Caco-2 (cell line): ENCODE results near the gene TPM4. TPM values are rescaled to one million over a fixed set of nuclear protein-coding genes. Genes with fewer than 3 reads are reported as not detected.

Experiments
- BruUV-seq: library from RNA; stranded (reverse); fragments of 400-500 nt; replicated peaks from 2 replicates; lab custom pipeline; 2021; lab: Mats Ljungman, UMichigan
- CTCF ChIA-PET: fragments of 300-600 bp; sonication (Branson Sonifier 250); formaldehyde crosslinking; loops from one replicate; lab custom pipeline; 2022; ENCODE audit warnings: antibody characterized with exemption; lab: Charles Lee
- POLR2A ChIA-PET: fragments of 300-600 bp; sonication (Branson Sonifier 250); formaldehyde crosslinking; loops from one replicate; lab custom pipeline; 2022; ENCODE audit warnings: antibody characterized with exemption; lab: Charles Lee
- DNase-seq, 2 experiments: peaks; one replicate each; pipeline versions ENCODE4 v3.0.0 to v3.0.0-alpha.2; 2020 to 2022
- H3K27me3 ChIP-seq: replicated peaks from 2 replicates; pipeline ENCODE4 v1.6.0; 2011; ENCODE audit warnings: low read length; ENCODE audit not compliant: control insufficient read depth, insufficient read depth
- H3K36me3 ChIP-seq: 2 replicates; pipeline ENCODE4 v1.5.1; 2011; ENCODE audit warnings: low read length; ENCODE audit not compliant: control insufficient read depth, insufficient read depth
- H3K4me1 ChIP-seq: fragments of 250-450 bp; sonication (Bioruptor Pico); 2 replicates; pipeline ENCODE4 v1.5.1; 2020; ENCODE audit warnings: mild to moderate bottlenecking
- H3K4me3 ChIP-seq: 2 replicates; pipeline ENCODE4 v1.5.1; 2011; ENCODE audit warnings: low read depth, mild to moderate bottlenecking, control low read depth, low read length
- H3K9me3 ChIP-seq: fragments of 250-450 bp; sonication (Bioruptor Pico); 2 replicates; pipeline ENCODE4 v1.5.1; 2020; ENCODE audit warnings: mild to moderate bottlenecking, moderate library complexity
- H3K27ac Mint-ChIP-seq: one replicate; pipeline ENCODE4 v1.8.0; 2022; ENCODE audit warnings: mixed read lengths; ENCODE audit not compliant: unreplicated experiment
- H3K27me3 Mint-ChIP-seq: one replicate; pipeline ENCODE4 v1.8.0; 2022; ENCODE audit warnings: mixed read lengths; ENCODE audit not compliant: insufficient read depth, unreplicated experiment
- H3K36me3 Mint-ChIP-seq: one replicate; pipeline ENCODE4 v1.8.0; 2022; ENCODE audit warnings: mild to moderate bottlenecking, mixed read lengths; ENCODE audit not compliant: insufficient read depth, unreplicated experiment
- H3K4me1 Mint-ChIP-seq: one replicate; pipeline ENCODE4 v1.8.0; 2022; ENCODE audit warnings: low read depth, mixed read lengths; ENCODE audit not compliant: unreplicated experiment
- H3K4me3 Mint-ChIP-seq: one replicate; pipeline ENCODE4 v1.8.0; 2022; ENCODE audit warnings: mild to moderate bottlenecking, moderate library complexity, mixed read lengths; ENCODE audit not compliant: unreplicated experiment
- H3K9me3 Mint-ChIP-seq: one replicate; pipeline ENCODE4 v1.8.0; 2022; ENCODE audit warnings: mixed read lengths; ENCODE audit not compliant: unreplicated experiment
- intact Hi-C: fragments of 100-400 bp; cut with micrococcal nuclease; formaldehyde crosslinking; loops from one replicate; pipeline ENCODE4 v1.10.0; 2022; ENCODE audit not compliant: unreplicated experiment
- total RNA-seq: library from RNA; stranded (reverse); gene quantifications from 2 replicates; pipeline ENCODE4 v1.2.3, GENCODE V29; 2022
- TF ChIP-seq, protein P1 (sequence below), 2 experiments: fragments of 200-600 bp in 1 of 2; IDR thresholded peaks; 1 replicate in 1 of 2; 2 replicates in 1 of 2; pipeline versions ENCODE4 v1.5.1 to v1.8.0; 2011 to 2022; ENCODE audit warnings: antibody characterized with exemption in 1 of 2, control low read depth in 1 of 2, inconsistent platforms in 1 of 2, low read depth in 1 of 2, low read length in 1 of 2, mild to moderate bottlenecking in 1 of 2, moderate library complexity in 1 of 2; ENCODE audit not compliant: insufficient read depth in 1 of 2, severe bottlenecking in 1 of 2, unreplicated experiment in 1 of 2

TPM4 gene
- total RNA-seq, 1 experiment from 2014 or later: 368 TPM

DNA sequence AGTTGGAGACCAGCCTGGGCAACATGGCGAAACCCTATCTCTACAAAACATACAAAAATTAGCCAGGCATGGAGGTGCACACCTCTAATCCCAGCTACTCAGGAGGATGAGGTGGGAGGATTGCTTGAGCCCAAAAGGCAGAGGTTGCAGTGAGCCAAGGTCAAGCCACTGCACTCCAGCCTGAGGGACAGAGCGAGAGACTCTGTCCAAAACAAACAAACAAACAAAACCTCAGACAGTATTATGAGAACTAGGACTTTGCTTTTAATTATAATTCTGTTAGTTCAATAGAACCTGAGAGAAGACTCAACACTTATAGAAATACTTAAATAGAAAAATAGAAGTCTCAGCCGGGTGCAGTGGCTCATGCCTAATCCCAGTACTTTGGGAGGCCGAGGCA is 31.1 kb upstream of the TPM4 start:
- H3K4me3 ChIP-seq: no peak overlapping the region
- H3K27me3 Mint-ChIP-seq: no peaks in the 10 kb centered on the region
- H3K36me3 Mint-ChIP-seq: no peaks in the 10 kb centered on the region
- H3K4me3 Mint-ChIP-seq: no peak overlapping the region
- H3K4me1 ChIP-seq: no peaks in the 10 kb centered on the region; the same call in 1 of the 2 replicates
- no peaks in the 10 kb centered on the region for H3K9me3 Mint-ChIP-seq
- H3K4me1 Mint-ChIP-seq: peaks cover 7% of the 10 kb centered on the region
- no TSS peak for BruUV-seq
- H3K27ac Mint-ChIP-seq: no peak overlapping the region
- H3K36me3 ChIP-seq: no peaks in the 10 kb centered on the region
- no peaks in the 10 kb centered on the region for H3K27me3 ChIP-seq
- DNase-seq: no peak
- TF ChIP-seq, protein P1, sequence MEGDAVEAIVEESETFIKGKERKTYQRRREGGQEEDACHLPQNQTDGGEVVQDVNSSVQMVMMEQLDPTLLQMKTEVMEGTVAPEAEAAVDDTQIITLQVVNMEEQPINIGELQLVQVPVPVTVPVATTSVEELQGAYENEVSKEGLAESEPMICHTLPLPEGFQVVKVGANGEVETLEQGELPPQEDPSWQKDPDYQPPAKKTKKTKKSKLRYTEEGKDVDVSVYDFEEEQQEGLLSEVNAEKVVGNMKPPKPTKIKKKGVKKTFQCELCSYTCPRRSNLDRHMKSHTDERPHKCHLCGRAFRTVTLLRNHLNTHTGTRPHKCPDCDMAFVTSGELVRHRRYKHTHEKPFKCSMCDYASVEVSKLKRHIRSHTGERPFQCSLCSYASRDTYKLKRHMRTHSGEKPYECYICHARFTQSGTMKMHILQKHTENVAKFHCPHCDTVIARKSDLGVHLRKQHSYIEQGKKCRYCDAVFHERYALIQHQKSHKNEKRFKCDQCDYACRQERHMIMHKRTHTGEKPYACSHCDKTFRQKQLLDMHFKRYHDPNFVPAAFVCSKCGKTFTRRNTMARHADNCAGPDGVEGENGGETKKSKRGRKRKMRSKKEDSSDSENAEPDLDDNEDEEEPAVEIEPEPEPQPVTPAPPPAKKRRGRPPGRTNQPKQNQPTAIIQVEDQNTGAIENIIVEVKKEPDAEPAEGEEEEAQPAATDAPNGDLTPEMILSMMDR (IDR thresholded peaks at IDR 0.05; ENCODE audit: insufficient read depth in 1 of 2, low read depth in 1 of 2, low read length in 1 of 2, severe bottlenecking in 1 of 2, unreplicated experiment in 1 of 2): no peak
- POLR2A ChIA-PET: no interaction called here
- CTCF ChIA-PET: no interaction called here
- intact Hi-C loops: loop anchor here (10.0 kb wide), 1 partner anchor 340 kb away; no protein-coding TSS in a partner anchor
- H3K9me3 ChIP-seq: no peaks in the 10 kb centered on the region

- no peaks in the 10 kb centered on the region for H3K27me3 Mint-ChIP-seq
- no peak overlapping the region for H3K4me3 ChIP-seq
- H3K9me3 ChIP-seq: no peaks in the 10 kb centered on the region
- peaks cover 7% of the 10 kb centered on the region for H3K4me1 Mint-ChIP-seq
- no peak overlapping the region for H3K27ac Mint-ChIP-seq
- no peaks in the 10 kb centered on the region for H3K27me3 ChIP-seq
- TF ChIP-seq, protein P1 (IDR thresholded peaks at IDR 0.05; ENCODE audit: insufficient read depth in 1 of 2, low read depth in 1 of 2, low read length in 1 of 2, severe bottlenecking in 1 of 2, unreplicated experiment in 1 of 2): no peak
- H3K36me3 Mint-ChIP-seq: no peaks in the 10 kb centered on the region
- no peak for DNase-seq
- ChIA-PET POLR2A (no interaction called here), CTCF (no interaction called here)
- BruUV-seq: no TSS peak
- H3K4me1 ChIP-seq: no peaks in the 10 kb centered on the region; the same call in 1 of the 2 replicates
- H3K36me3 ChIP-seq: no peaks in the 10 kb centered on the region
- no peaks in the 10 kb centered on the region for H3K9me3 Mint-ChIP-seq
- intact Hi-C loops: loop anchor here (10.0 kb wide), 1 partner anchor 339 kb away; no protein-coding TSS in a partner anchor
- H3K4me3 Mint-ChIP-seq: no peak overlapping the region
Measured at GRCh38 chr19:16045893-16046292, 30.4 kb upstream of the TPM4 start.

GRCh38 chr19:16048583-16048982 is 27.7 kb upstream of the TPM4 start:
- H3K36me3 ChIP-seq: no peaks in the 10 kb centered on the region
- H3K4me1 Mint-ChIP-seq: peaks cover 7% of the 10 kb centered on the region
- no peaks in the 10 kb centered on the region for H3K27me3 Mint-ChIP-seq
- no peaks in the 10 kb centered on the region for H3K9me3 Mint-ChIP-seq
- POLR2A ChIA-PET: no interaction called here
- TF ChIP-seq, protein P1 (IDR thresholded peaks at IDR 0.05; ENCODE audit: insufficient read depth in 1 of 2, low read depth in 1 of 2, low read length in 1 of 2, severe bottlenecking in 1 of 2, unreplicated experiment in 1 of 2): no peak
- no peak overlapping the region for H3K4me3 Mint-ChIP-seq
- no TSS peak for BruUV-seq
- no peak overlapping the region for H3K4me3 ChIP-seq
- intact Hi-C loops: loop anchor here (10.0 kb wide), 1 partner anchor 336 kb away; no protein-coding TSS in a partner anchor
- no peaks in the 10 kb centered on the region for H3K36me3 Mint-ChIP-seq
- no peak overlapping the region for H3K27ac Mint-ChIP-seq
- CTCF ChIA-PET: no interaction called here
- DNase-seq: no peak
- no peaks in the 10 kb centered on the region for H3K4me1 ChIP-seq
- no peaks in the 10 kb centered on the region for H3K27me3 ChIP-seq
- H3K9me3 ChIP-seq: no peaks in the 10 kb centered on the region
